H1 (cell line): ENCODE measurements around the gene WDR93. TPM values are rescaled to one million over a fixed set of nuclear protein-coding genes. Genes with fewer than 3 reads are reported as not detected.

Experiments
- CTCF ChIA-PET: fragments of 300-600 bp; sonication (Branson Sonifier 250); formaldehyde crosslinking; loops from one replicate; lab custom pipeline; 2021; ENCODE audit not compliant: partially characterized antibody; lab: Charles Lee
- POLR2A ChIA-PET: fragments of 300-600 bp; sonication (Branson Sonifier 250); formaldehyde crosslinking; loops from one replicate; lab custom pipeline; 2021; ENCODE audit warnings: inconsistent platforms; ENCODE audit not compliant: partially characterized antibody; lab: Charles Lee
- DNase-seq, 2 experiments: peaks; one replicate each; pipeline versions ENCODE4 v3.0.0 to v3.0.0-alpha.2; 2010 to 2022; ENCODE audit warnings: low spot score in 2 of 2, low read depth in 1 of 2, mixed read lengths in 1 of 2
- FAIRE-seq: peaks from 2 replicates; lab custom pipeline; 2011; peaks lifted over from hg19 to GRCh38; lab: Jason Lieb, UNC
- H2AFZ ChIP-seq: 2 replicates; pipeline ENCODE4 v1.8.1; 2012; ENCODE audit warnings: low read length, inconsistent platforms
- H2AK5ac ChIP-seq: 2 replicates; pipeline ENCODE4 v1.6.1; 2013; ENCODE audit warnings: low read depth, low read length
- H2BK120ac ChIP-seq: replicated peaks from 2 replicates; pipeline ENCODE3; 2013; ENCODE audit warnings: low read depth, low read length, inconsistent platforms
- H2BK12ac ChIP-seq: 2 replicates; pipeline ENCODE4 v1.6.1; 2013; ENCODE audit warnings: low read depth, low read length
- H2BK15ac ChIP-seq: 2 replicates; pipeline ENCODE4 v1.6.1; 2013; ENCODE audit warnings: low read length
- H2BK20ac ChIP-seq: 2 replicates; pipeline ENCODE4 v1.6.1; 2013; ENCODE audit warnings: low read length
- H2BK5ac ChIP-seq: 2 replicates; pipeline ENCODE4 v1.6.1; 2013; ENCODE audit warnings: low read depth, low read length
- H3K14ac ChIP-seq: 2 replicates; pipeline ENCODE4 v1.6.1; 2013; ENCODE audit warnings: inconsistent platforms; ENCODE audit not compliant: insufficient read length
- H3K18ac ChIP-seq: 2 replicates; pipeline ENCODE4 v1.6.1; 2013; ENCODE audit warnings: low read length; ENCODE audit errors: extremely low read depth
- H3K23ac ChIP-seq: 2 replicates; pipeline ENCODE4 v1.6.1; 2013; ENCODE audit warnings: inconsistent platforms; ENCODE audit not compliant: insufficient read length
- H3K23me2 ChIP-seq: 2 replicates; pipeline ENCODE4 v1.6.1; 2013; ENCODE audit warnings: low read depth, low read length
- H3K27ac ChIP-seq: 2 replicates; pipeline ENCODE4 v1.6.1; 2011; ENCODE audit warnings: low read depth, low read length, inconsistent platforms
- H3K27me3 ChIP-seq, 4 experiments: replicated peaks in 1 of 4; 1 replicate in 1 of 4; 2 replicates in 3 of 4; pipeline versions ENCODE4 v1.6.1 to v1.8.1; 2011 to 2013; ENCODE audit warnings: low read length in 3 of 4, mild to moderate bottlenecking in 3 of 4, inconsistent platforms in 2 of 4, mixed read lengths in 2 of 4, moderate library complexity in 1 of 4; ENCODE audit not compliant: control insufficient read depth in 3 of 4, insufficient read depth in 3 of 4; ENCODE audit errors: extremely low read depth in 1 of 4
- H3K36me3 ChIP-seq, 4 experiments: 2 replicates each; pipeline versions ENCODE4 v1.6.1 to v1.8.1; 2011 to 2013; ENCODE audit warnings: mild to moderate bottlenecking in 4 of 4, low read length in 3 of 4, moderate library complexity in 2 of 4, control low read depth in 1 of 4, inconsistent platforms in 1 of 4; ENCODE audit not compliant: insufficient read depth in 4 of 4, control insufficient read depth in 2 of 4
- H3K4ac ChIP-seq: replicated peaks from 2 replicates; pipeline ENCODE3; 2013; ENCODE audit warnings: low read length, low read depth, mixed read lengths, inconsistent platforms; ENCODE audit not compliant: insufficient read length
- H3K4me1 ChIP-seq, 4 experiments: replicated peaks in 1 of 4; 1 replicate in 1 of 4; 2 replicates in 3 of 4; pipeline versions ENCODE4 v1.6.1 to v1.8.1; 2011 to 2013; ENCODE audit warnings: low read length in 3 of 4, inconsistent platforms in 2 of 4, mixed read lengths in 1 of 4; ENCODE audit not compliant: insufficient read depth in 4 of 4, control insufficient read depth in 3 of 4
- H3K4me2 ChIP-seq, 2 experiments: 2 replicates each; pipeline versions ENCODE4 v1.6.1 to v1.8.1; 2011 to 2013; ENCODE audit warnings: low read depth in 2 of 2, low read length in 2 of 2, control low read depth in 1 of 2, inconsistent platforms in 1 of 2, mild to moderate bottlenecking in 1 of 2; ENCODE audit not compliant: insufficient read depth in 1 of 2
- H3K4me3 ChIP-seq, 4 experiments: fragments of 200-600, 300-600 bp in 1 of 4; sonication (generic), shearing (Covaris generic), sonication (Bioruptor Twin) in 1 of 4; 2 replicates each; pipeline versions ENCODE4 v1.5.1 to v1.8.1; 2011 to 2016; ENCODE audit warnings: low read length in 4 of 4, low read depth in 3 of 4, control low read depth in 2 of 4, inconsistent platforms in 2 of 4, mild to moderate bottlenecking in 2 of 4, mixed read lengths in 1 of 4, moderate library complexity in 1 of 4; ENCODE audit not compliant: insufficient read depth in 2 of 4; ENCODE audit errors: extremely low read depth in 1 of 4
- H3K56ac ChIP-seq: replicated peaks from 2 replicates; pipeline ENCODE3; 2013; ENCODE audit warnings: low read depth, mild to moderate bottlenecking, mixed read lengths, low read length, inconsistent platforms; ENCODE audit not compliant: insufficient read length
- H3K79me1 ChIP-seq: 2 replicates; pipeline ENCODE4 v1.6.1; 2013; ENCODE audit warnings: low read depth, low read length, control low read depth
- H3K79me2 ChIP-seq, 2 experiments: 2 replicates each; pipeline versions ENCODE4 v1.6.1 to v1.8.1; 2012 to 2013; ENCODE audit warnings: low read length in 2 of 2, mild to moderate bottlenecking in 2 of 2, inconsistent platforms in 1 of 2; ENCODE audit not compliant: insufficient read depth in 2 of 2, control insufficient read depth in 1 of 2
- H3K9ac ChIP-seq, 4 experiments: replicated peaks in 1 of 4; 1 replicate in 1 of 4; 2 replicates in 3 of 4; pipeline versions ENCODE4 v1.6.1 to v1.8.1; 2011 to 2013; ENCODE audit warnings: low read depth in 3 of 4, low read length in 3 of 4, control low read depth in 2 of 4, mild to moderate bottlenecking in 2 of 4, moderate library complexity in 2 of 4, inconsistent platforms in 1 of 4; ENCODE audit errors: extremely low read depth in 1 of 4
- H3K9me3 ChIP-seq, 2 experiments: 2 replicates each; pipeline versions ENCODE4 v1.6.1 to v1.8.1; 2012 to 2013; ENCODE audit warnings: mild to moderate bottlenecking in 2 of 2, moderate library complexity in 2 of 2, control low read depth in 1 of 2, inconsistent platforms in 1 of 2, low read depth in 1 of 2, low read length in 1 of 2, mixed read lengths in 1 of 2; ENCODE audit not compliant: insufficient read depth in 2 of 2
- H4K20me1 ChIP-seq, 2 experiments: replicated peaks in 1 of 2; 2 replicates each; pipeline versions ENCODE3 to v1.8.1; 2011 to 2013; ENCODE audit warnings: inconsistent platforms in 2 of 2, low read length in 2 of 2, mild to moderate bottlenecking in 1 of 2; ENCODE audit not compliant: insufficient read depth in 2 of 2, control insufficient read depth in 1 of 2
- H4K5ac ChIP-seq: 2 replicates; pipeline ENCODE4 v1.6.1; 2013; ENCODE audit warnings: low read length, low read depth, mixed read lengths, inconsistent platforms; ENCODE audit not compliant: insufficient read length
- H4K8ac ChIP-seq: 2 replicates; pipeline ENCODE4 v1.8.0; 2013; ENCODE audit warnings: mild to moderate bottlenecking, moderate library complexity, low read length, inconsistent platforms; ENCODE audit not compliant: insufficient read depth; ENCODE audit errors: extremely low read depth
- H4K91ac ChIP-seq: replicated peaks from 2 replicates; pipeline ENCODE3; 2013; ENCODE audit warnings: low read length, mixed read lengths, inconsistent platforms; ENCODE audit not compliant: insufficient read length
- BCL11A ChIP-seq, 2 experiments: IDR thresholded peaks; one replicate each; pipeline ENCODE4 v1.6.1; 2011; ENCODE audit warnings: low read depth in 2 of 2, low read length in 2 of 2, mild to moderate bottlenecking in 2 of 2
- BRCA1 ChIP-seq: IDR thresholded peaks from 2 replicates; pipeline ENCODE4 v1.6.1; 2012; ENCODE audit warnings: low read depth, low read length, improper control_type of control experiment
- CHD2 ChIP-seq: IDR thresholded peaks from 2 replicates; pipeline ENCODE4 v1.6.1; 2012; ENCODE audit warnings: low read length, improper control_type of control experiment
- HDAC2 ChIP-seq, 2 experiments: fragments of 300-600 bp in 1 of 2; sonication (generic) in 1 of 2; IDR thresholded peaks; 2 replicates each; pipeline ENCODE4 v1.6.1; 2011 to 2012; ENCODE audit warnings: low read depth in 2 of 2, low read length in 2 of 2, mild to moderate bottlenecking in 2 of 2, moderate library complexity in 2 of 2, borderline replicate concordance in 1 of 2, inconsistent platforms in 1 of 2
- HDAC6 ChIP-seq: IDR thresholded peaks from one replicate; pipeline ENCODE4 v1.7.1; 2012; ENCODE audit warnings: low read depth, mild to moderate bottlenecking, inconsistent platforms, low read length, moderate library complexity
- KDM5A ChIP-seq: fragments of 200-600 bp; IDR thresholded peaks from 2 replicates; pipeline ENCODE4 v1.7.1; 2012; ENCODE audit warnings: mild to moderate bottlenecking, low read length, inconsistent platforms, mixed read lengths
- PHF8 ChIP-seq: fragments of 200-600 bp; sonication (generic); conservative IDR thresholded peaks from 2 replicates; pipeline ENCODE4 v1.7.1; 2012; ENCODE audit warnings: low read depth, mild to moderate bottlenecking, inconsistent platforms, low read length, moderate library complexity
- RFX5 ChIP-seq: IDR thresholded peaks from 2 replicates; pipeline ENCODE4 v1.6.1; 2011; ENCODE audit warnings: low read depth, low read length, improper control_type of control experiment, borderline replicate concordance
- SIRT6 ChIP-seq: IDR thresholded peaks from one replicate; pipeline ENCODE4 v1.7.1; 2012; ENCODE audit warnings: low read length, inconsistent platforms
- SRF ChIP-seq: IDR thresholded peaks from 2 replicates; pipeline ENCODE4 v1.6.1; 2011; ENCODE audit warnings: mild to moderate bottlenecking, low read depth, low read length, moderate library complexity
- WGBS, 2 experiments: shearing (Covaris generic) in 1 of 2; methylation state at CpG; one replicate each; pipeline versions ENCODE4 v1.1.6 to v1.1.7; 2013 to 2015; ENCODE audit warnings: low lambda C conversion rate in 2 of 2, mixed read lengths in 2 of 2, inconsistent platforms in 1 of 2, low coverage in 1 of 2, missing lambda C conversion rate in 1 of 2; ENCODE audit not compliant: insufficient replicate concordance in 2 of 2, insufficient coverage in 1 of 2, insufficient read length in 1 of 2; ENCODE audit errors: extremely low coverage in 1 of 2, missing lambda C conversion rate in 1 of 2; 5-methylcytosine and 5-hydroxymethylcytosine counted together
- polyA plus RNA-seq, 7 experiments: library from polyadenylated mRNA; depleted of rRNA in 3 of 7; stranded (reverse) in 5 of 7; unstranded in 2 of 7; fragments of >200 nt in 5 of 7; fragments of 200-250 nt in 2 of 7; gene quantifications; 1 replicate in 5 of 7; 2 replicates in 1 of 7; 4 replicates in 1 of 7; pipeline versions ENCODE4 v1.2.1 to v1.2.3, GENCODE V29; 2011 to 2013; ENCODE audit warnings: missing spikeins in 2 of 7, mixed read lengths in 2 of 7
- total RNA-seq: library from RNA; stranded (reverse); fragmentation: NEBNext Ultra II Directional; extraction: Animal tissue kit (Norgen Biotek cat#: 25700); gene quantifications from 2 replicates; pipeline ENCODE4 v1.2.1, GENCODE V29; 2021

Gene WDR93
- total and polyA plus RNA-seq, 2 of the 8 experiments (the other 6 are each of a cell fraction or from before 2014, with no cell fraction given) = 0.03 TPM; not detected in 1

- H3K4me2 ChIP-seq = 0 out of 4 replicates have a peak overlapping the region, but pooled peaks of 1 of the 2 experiments have one; percentile 67
- no peak overlapping the region for H4K8ac ChIP-seq
- WGBS, 2 experiments = 80% methylated on average over 4 of the region's 5 CpGs; no CpG with 5 or more reads in 1 of the 2 experiments
- no peaks in the 10 kb centered on the region for H3K79me1 ChIP-seq
- H2BK120ac ChIP-seq = no peak overlapping the region
- no peak overlapping the region for H2BK5ac ChIP-seq
- no peak overlapping the region for H3K9ac ChIP-seq
- H2AK5ac ChIP-seq = no peak overlapping the region
- DNase-seq = no peak
- no peak overlapping the region for H4K5ac ChIP-seq
- H3K27me3 ChIP-seq = peaks cover 40 to 56% (median 54%) of the 10 kb centered on the region in 4 experiments
- no peak overlapping the region for H2BK20ac ChIP-seq
- CTCF ChIA-PET = interaction anchor here (0.7 to 2.4 kb wide), 8 partner anchors 9 to 136 kb away, joined by 3 to 16 read pairs (median 4); no protein-coding TSS in a partner anchor
- no peak overlapping the region for H2BK12ac ChIP-seq
- no peak overlapping the region for H3K27ac ChIP-seq
- H2AFZ ChIP-seq = no peak overlapping the region
- H3K14ac ChIP-seq = no peak overlapping the region
- no peak overlapping the region for H3K23ac ChIP-seq
- no peaks in the 10 kb centered on the region for H3K9me3 ChIP-seq
- no peaks in the 10 kb centered on the region for H3K36me3 ChIP-seq
- H3K79me2 ChIP-seq = no peaks in the 10 kb centered on the region
- no peak overlapping the region for H4K91ac ChIP-seq
- no peak for TF ChIP-seq HDAC6
- no peak for TF ChIP-seq SIRT6
- no peak for TF ChIP-seq BRCA1
- TF ChIP-seq CHD2 = no peak
- TF ChIP-seq HDAC2 (IDR thresholded peaks at IDR 0.05; ENCODE audit: borderline replicate concordance in 1 of 2, low read depth in 2 of 2, low read length in 2 of 2) = no peak
- no peak for TF ChIP-seq SRF
- TF ChIP-seq PHF8 = no peak
- TF ChIP-seq RFX5 = no peak
- TF ChIP-seq BCL11A (IDR thresholded peaks at IDR 0.05; ENCODE audit: low read depth in 2 of 2, low read length in 2 of 2) = no peak
- TF ChIP-seq KDM5A = no peak
- FAIRE-seq = no peak
- peaks cover 17% of the 10 kb centered on the region; the same call in 1 of the 2 replicates for H3K23me2 ChIP-seq
- H4K20me1 ChIP-seq = peaks cover 1 to 8% of the 10 kb centered on the region in 2 experiments
- no peak overlapping the region for H2BK15ac ChIP-seq
- peak overlapping the region in 1 of 4 experiments; percentile 66; a peak in 1 of 8 replicates for H3K4me3 ChIP-seq
- POLR2A ChIA-PET = interaction anchor here (1.0 kb wide), 2 partner anchors 9 to 14 kb away, joined by 3 read pairs; no protein-coding TSS in a partner anchor
- H3K56ac ChIP-seq = no peak overlapping the region
- H3K18ac ChIP-seq = no peak overlapping the region
- H3K4ac ChIP-seq = no peak overlapping the region
- H3K4me1 ChIP-seq = peaks cover 0 to 24% (median 15%) of the 10 kb centered on the region in 4 experiments; a peak in 6 of 7 replicates
Observed at GRCh38 chr15:89751748-89752147, 61.1 kb downstream of the WDR93 start.
